ENCODE measurements around the gene GPC3.
"Not testable (repeated sequence)": the region's sequence is repeated elsewhere in the genome, so short reads cannot be mapped to it uniquely, and the experiment has no call there.

The GPC3 gene

DNA sequence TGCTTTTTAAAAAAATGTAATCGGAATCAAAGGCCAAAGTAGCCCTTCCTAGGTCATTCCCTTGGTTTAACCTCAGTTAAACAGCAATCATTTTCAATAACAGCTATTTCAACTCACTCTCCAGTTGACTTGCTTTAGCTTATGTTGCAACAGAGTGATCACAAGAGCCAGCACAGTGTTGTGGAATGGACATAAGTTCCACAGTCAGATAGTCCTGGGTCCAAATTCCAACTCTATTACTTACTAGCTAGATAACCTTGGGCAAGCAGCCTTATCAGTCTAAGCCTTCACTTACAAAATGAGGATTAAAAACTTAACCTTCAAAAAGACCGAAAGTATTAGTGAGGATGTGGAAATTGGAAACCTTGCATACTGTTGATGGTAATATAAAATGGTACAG lies 9.2 kb upstream of the GPC3 start:
- DNase-seq, result no peak

- DNase-seq, result no peak
These were observed 7.5 kb upstream of the GPC3 start for GRCh38 chrX:133992882-133993281.

- no peak for DNase-seq
These were observed 6.4 kb upstream of the GPC3 start for GRCh38 chrX:133991814-133992213.

GRCh38 chrX:133991057-133991456 lies 5.7 kb upstream of the GPC3 start:
- DNase-seq, result not testable (repeated sequence)

- DNase-seq, result no peak
These were observed 4.6 kb upstream of the GPC3 start for GRCh38 chrX:133989993-133990392.

DNA sequence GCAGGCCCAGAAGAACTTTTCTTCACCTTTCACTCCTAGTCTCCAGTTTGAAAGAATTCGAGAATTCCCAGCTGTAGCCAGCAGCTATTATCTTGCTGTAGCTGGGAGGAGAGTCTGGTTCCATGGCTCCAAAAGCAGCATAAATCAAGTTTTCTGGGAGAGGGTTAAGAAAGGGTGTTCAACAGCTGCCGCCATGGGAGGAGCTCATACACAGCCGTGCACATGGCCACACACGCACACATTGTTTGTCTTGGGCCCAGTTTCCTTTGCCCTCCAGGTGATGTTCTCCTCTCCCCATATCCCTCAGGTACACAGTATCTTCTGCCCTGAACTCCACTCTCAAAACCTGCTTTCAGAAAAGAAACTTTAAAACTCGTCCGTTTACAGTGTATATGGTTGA lies 4.1 kb upstream of the GPC3 start:
- DNase-seq, result no peak

DNA sequence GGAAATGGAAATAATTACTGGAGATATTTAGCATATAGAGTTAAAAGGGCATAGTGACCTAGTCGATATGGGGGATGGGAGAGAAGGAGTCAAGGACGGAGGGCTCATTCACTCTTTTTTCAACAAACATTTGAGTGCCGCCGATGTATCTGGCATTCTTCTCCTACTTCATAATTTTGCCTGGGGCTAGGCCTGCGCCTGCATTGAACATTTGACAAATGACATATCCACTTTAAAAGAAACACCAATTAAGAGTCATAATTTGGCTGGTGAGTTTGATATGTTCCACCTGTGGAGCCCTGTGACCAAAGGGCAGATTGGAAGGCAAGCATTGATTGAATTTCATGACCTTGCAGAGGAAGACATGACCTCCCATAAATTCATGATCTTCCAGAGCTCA lies 2.6 kb upstream of the GPC3 start:
- DNase-seq, result no peak

- no peak for DNase-seq
These were observed 1.8 kb upstream of the GPC3 start for GRCh38 chrX:133987188-133987587.

DNA sequence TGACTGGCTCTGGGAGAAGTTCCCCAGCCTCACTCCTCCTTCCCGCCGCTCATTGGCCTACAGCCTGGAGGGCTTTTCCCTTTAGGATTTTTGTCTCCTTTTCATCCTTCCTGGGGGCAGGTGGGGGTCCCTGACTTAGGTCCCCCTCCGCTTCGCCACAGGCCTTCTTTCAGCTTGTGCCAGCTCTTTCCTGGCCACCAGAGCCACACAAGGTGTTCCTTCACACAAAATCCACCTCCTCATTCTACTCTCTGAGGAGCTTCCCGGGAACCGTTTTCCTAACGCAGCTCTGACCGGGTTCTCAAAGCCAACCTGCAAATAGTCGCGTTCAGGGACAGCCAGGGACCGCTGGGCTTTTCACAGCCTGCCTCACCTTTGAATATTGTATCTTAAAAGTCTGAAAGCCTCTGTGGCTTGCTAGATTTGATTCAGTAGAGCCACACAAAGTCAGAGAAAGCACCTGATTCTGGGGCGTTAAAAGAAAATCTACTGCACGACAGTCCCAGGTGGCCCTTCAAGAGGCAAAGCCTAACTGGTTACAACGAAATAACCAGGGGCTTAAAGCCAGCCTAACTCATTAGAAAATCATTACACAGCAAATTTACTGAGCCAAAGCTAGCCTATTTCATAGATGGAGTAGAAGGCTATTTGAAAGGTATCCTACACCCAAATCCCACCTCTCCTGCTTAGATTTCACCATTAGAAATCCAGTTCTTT lies 731 bp upstream of the GPC3 start:
- peak; percentile 27 for DNase-seq

DNA sequence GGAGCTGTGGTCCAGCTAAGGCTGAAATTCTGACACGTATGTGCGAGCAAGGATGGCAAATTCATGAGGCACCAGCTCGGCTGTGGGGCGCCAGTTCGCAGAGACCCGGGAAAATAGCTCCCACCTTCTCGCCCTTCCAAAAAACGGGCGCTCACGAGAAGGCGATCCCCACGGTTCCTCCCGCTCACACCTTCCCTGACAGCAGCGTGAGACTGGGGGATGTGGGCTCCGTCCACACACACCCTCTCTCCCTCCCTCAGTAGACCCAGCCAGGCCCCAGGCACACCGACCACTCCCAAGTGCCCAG lies 584 bp downstream of the GPC3 start:
- DNase-seq, result no peak

DNA sequence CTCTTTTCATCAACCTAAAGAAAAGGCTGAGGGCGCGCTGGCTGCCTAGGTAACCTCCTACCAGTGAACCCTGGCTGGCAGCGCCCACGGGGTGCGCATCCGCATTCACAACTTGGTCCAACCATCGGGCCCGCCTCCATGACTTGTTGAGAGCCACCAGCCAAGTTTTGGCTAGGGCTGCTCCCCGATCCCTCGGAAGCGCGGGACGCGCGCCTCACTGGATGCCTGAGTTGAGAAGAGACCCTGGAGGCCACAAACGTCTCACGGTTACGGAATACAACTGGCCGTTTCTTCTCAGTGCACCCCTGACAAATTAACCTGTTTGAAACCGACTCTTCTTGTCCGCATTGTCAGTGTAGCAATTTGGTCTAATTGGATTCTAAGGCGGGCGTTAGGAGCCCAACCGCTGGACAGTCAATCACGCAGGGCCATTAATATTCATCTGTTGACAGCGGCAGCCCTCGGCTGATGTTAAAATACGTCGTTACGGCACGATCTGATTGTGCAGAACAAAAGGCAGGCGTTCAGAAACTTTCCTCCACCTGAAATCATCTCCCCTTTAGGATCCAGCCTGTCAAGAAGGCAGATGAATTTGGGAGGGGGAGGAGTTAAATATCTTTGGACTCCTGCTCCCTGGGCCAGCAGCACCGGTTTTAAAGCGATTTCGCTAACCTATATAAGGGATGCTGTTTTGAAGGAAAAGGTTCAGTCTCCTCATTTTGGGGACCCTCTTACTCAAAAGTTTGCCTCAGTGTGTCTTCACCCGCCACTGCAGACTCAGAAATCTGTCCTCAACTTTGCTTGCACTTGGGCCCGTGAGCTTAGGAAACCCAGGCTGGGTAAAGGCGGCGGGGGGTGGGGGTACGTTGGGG lies 1.2 kb downstream of the GPC3 start:
- DNase-seq, result no peak

GRCh38 chrX:133983256-133983973 lies 2.0 kb downstream of the GPC3 start:
- no peak for DNase-seq

- no peak for DNase-seq
These were observed 3.5 kb downstream of the GPC3 start for GRCh38 chrX:133981924-133982323.

DNA sequence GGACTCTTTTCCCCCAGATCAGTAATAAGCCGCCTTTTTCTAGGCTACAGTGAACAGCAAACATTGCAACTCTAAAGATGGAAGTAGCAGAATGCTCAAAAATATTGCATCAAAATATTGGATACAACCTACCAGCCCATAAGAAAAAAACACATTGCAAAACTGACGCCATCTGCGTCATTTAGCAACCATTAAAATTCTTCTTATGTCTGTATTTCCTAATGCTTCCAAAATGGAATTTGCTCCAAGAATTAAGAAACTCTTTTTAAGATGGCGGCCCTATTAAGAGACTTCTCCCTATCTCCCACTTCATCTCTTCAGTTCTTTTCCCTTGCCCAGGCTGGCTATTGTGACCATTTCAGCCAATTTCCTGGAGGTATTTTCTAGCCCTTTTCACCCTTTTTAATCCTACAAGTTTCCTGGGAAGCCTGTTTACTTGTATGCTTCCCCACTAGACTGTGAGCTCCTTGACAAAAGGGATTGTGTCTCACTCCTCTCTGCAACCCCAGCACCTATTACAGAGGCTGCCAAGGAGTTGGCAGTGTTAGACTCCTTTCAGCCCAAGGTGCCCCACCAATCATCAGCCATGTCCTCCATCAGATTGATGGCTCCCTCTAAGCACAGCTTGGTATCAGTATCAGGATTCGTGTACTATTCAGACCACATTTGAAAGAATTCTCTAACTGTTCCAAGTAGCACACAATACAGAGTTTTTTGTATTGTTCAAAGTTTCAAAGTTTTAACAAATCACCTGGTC lies 4.4 kb downstream of the GPC3 start:
- DNase-seq, result no peak

DNA sequence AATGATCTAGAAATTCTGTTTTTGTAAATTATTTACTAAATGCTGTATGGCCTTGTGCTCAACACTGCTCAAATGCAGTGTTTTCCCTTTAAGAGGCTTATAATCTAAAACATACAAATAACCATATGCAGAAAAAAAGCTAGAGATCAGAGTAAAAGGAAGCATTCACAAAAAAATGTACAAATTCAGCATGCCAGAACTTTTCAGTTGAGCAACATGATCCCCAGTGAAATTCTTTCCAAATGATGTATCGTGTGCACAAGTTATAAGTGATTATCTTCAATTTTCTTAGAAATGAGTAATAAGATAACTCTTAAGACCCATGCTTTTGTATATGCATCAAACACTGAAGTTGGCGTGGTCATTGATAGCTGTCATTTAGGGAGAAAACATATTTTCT lies 5.0 kb downstream of the GPC3 start:
- DNase-seq, result no peak

DNA sequence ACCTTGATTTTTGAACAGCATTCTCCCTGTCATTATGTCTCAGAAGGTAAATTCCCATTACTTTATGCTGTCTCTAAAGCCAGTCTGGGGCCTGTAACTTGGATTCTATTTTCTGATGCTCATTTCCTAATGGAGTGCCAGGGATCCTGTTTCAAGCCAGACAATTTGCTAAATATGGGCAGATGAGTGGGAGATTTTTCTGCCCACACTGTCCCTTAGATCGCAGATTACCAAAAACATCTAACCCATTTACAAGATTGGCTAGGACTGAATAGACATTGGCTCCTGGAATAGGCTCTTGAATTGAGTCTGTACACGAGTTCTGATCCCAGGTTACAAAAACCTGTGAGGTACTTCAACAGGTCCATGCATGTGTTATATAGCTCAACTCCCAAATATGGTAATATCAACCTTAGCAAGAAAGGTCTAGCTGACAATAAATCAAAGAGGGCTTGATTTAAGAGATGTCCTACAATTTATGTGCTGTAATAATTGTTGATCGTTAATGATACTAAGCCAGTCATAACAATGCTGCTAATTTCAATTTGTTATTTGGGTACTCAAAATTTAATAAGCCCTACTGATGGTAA lies 5.7 kb downstream of the GPC3 start:
- DNase-seq, result no peak

DNA sequence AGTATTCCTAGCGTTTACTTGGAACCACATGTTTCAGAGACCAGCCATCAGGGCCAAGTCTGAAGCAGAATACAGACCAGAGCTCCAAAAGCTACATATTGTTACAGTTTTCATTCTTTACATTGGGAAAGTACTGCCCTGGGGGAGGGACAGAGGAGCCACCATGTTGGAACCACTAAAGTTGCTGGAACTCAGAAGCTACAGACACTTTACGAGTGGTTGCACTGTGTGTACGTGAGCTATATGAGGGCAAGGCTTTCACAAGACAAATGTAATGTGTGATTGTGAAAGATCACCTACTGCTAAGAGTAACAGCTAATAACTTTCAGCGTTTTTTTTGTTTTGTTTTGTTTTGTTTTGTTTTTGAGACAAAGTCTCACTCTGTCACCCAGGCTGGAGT lies 11.7 kb downstream of the GPC3 start:
- DNase-seq, result no peak

DNA sequence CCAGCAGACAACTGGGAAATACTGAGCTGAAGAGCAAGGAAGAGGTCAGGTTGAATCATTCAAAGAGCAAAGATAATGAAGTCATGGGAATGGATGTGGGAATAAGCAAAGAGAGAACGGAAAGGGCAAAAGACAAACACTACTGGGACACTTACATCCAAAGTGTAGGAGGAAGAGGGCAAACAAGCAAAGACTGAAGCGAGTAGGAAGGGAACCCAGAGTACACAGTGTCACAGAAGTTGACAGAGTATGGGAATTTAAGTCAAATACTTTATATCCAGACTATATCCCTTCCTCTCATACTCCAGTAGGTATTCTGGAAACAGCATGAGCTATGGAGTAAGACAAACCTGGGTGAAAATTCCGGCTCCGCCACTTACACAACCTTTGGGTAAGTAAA lies 12.5 kb downstream of the GPC3 start:
- DNase-seq, result no peak

- no peak for DNase-seq
These were observed 13.8 kb downstream of the GPC3 start for GRCh38 chrX:133971586-133971985.

DNA sequence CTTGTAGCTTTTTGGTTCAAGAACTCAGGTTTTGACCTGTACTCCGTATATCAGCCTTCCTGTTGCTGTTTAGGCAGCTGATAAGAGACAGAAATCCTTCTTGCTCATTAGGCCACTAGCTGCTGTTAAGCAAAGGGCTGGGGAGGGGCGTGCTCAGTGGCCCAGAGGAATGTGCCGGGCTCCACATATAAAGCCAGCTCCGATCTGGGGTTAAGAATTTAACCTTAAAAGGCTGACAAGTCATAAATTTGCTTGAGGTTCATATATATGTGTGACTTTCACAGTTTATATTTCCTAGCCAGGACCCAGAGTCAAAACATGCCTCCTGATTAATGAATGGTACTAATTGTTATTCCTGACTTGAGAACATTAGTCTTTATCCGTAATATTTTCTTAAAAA lies 15.3 kb downstream of the GPC3 start:
- no peak for DNase-seq

- DNase-seq, result no peak
These were observed 16.2 kb downstream of the GPC3 start for GRCh38 chrX:133969191-133969590.

- no peak for DNase-seq
These were observed 17.3 kb downstream of the GPC3 start for GRCh38 chrX:133968109-133968508.

GRCh38 chrX:133966199-133966598 lies 19.2 kb downstream of the GPC3 start:
- DNase-seq, result no peak
